Measurements from ENCODE around the gene SLC20A1. TPM values are rescaled to one million over a fixed set of nuclear protein-coding genes. Genes with fewer than 3 reads are reported as not detected.

The SLC20A1 gene, protein sequence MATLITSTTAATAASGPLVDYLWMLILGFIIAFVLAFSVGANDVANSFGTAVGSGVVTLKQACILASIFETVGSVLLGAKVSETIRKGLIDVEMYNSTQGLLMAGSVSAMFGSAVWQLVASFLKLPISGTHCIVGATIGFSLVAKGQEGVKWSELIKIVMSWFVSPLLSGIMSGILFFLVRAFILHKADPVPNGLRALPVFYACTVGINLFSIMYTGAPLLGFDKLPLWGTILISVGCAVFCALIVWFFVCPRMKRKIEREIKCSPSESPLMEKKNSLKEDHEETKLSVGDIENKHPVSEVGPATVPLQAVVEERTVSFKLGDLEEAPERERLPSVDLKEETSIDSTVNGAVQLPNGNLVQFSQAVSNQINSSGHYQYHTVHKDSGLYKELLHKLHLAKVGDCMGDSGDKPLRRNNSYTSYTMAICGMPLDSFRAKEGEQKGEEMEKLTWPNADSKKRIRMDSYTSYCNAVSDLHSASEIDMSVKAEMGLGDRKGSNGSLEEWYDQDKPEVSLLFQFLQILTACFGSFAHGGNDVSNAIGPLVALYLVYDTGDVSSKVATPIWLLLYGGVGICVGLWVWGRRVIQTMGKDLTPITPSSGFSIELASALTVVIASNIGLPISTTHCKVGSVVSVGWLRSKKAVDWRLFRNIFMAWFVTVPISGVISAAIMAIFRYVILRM
- total RNA-seq: 112 TPM in 2 replicates

DNA sequence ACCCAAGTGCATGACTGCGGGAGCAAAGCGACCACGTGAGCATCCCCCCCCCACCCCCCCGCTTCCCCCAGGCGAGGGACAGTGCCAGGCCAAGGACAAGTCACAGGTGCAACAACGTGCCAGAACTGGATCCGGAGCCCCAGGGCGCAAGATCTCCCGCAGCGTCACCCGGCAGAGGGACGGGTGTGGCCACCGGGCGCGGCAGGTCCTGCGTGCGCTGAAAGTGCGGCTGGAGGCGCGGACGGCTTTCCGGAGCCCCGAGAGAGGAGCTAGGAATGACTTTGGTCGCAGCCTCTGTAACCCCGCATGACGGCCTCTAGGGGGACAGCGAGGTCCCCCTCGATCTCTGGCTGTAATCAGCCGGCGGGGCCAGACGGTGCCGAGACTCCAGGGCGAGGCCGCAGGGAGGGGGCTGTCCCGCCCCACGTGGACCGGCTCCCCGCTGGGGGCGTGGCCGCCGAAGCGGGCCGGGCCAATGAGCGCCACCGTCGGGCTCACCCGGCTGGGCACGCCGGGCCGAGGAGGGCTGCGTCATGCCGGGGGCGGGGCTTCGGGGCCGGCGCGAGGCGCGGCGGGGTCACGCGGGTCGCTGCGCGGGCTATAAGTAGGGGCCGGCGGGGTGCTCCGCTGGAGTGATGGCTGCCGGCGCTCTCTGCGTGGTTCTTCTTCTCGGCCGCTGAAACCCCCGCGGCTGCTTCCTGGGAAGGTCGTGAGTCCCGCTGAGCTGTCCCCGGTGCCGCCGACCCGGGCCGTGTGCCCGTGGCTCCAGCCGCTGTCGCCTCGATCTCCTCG is at the start of gene SLC20A1:
Gene SLC20A1 (plus strand): TSS at position 630 of the 792 bp plus-strand sequence. CDS start 890 bp downstream, outside the sequence.

Other genes with a start within 250 kb of the SLC20A1 start
- gene RGPD8, start 212.3 kb upstream of the SLC20A1 start, total RNA-seq: 6.4 and 6.7 TPM in 2 replicates
- gene TTL, start 163.8 kb upstream of the SLC20A1 start, total RNA-seq: 19.6 and 23.7 TPM in 2 replicates
- 10.5 and 11.0 TPM in 2 replicates for gene POLR1B, start 103.5 kb upstream of the SLC20A1 start, total RNA-seq
- gene CHCHD5, start 61.3 kb upstream of the SLC20A1 start, total RNA-seq: 9.5 and 14.4 TPM in 2 replicates
- 0.12 TPM in 1 of 2 replicates, not detected in the other for gene NT5DC4, start 75.1 kb downstream of the SLC20A1 start, total RNA-seq
- 0.81 and 1.9 TPM in 2 replicates for gene CKAP2L, start 118.7 kb downstream of the SLC20A1 start, total RNA-seq
- 0.05 TPM in 1 of 2 replicates, not detected in the other for gene IL1A, start 138.6 kb downstream of the SLC20A1 start, total RNA-seq
- gene IL1B, start 190.8 kb downstream of the SLC20A1 start, total RNA-seq: 0.25 and 0.44 TPM in 2 replicates